GM23248 (cell line): ENCODE measurements around the gene SOD2. TPM values are rescaled to one million over a fixed set of nuclear protein-coding genes. Genes with fewer than 3 reads are reported as not detected.
"Not testable (repeated sequence)": the region's sequence is repeated elsewhere in the genome, so short reads cannot be mapped to it uniquely, and the experiment has no call there.

ENCODE experiments used
- DNase-seq: peaks from one replicate; pipeline ENCODE4 v3.0.0-alpha.2; 2015
- H2AFZ ChIP-seq: fragments of 200-600 bp; sonication (generic); 2 replicates; pipeline ENCODE4 v1.6.1; 2016; ENCODE audit warnings: antibody characterized with exemption
- H3F3A ChIP-seq: fragments of 200-600 bp; sonication (generic); 2 replicates; pipeline ENCODE4 v1.6.1; 2016; ENCODE audit warnings: mild to moderate bottlenecking, antibody characterized with exemption, mixed run types; ENCODE audit not compliant: insufficient read depth
- H3K27ac ChIP-seq: fragments of 200-600 bp; sonication (generic); 2 replicates; pipeline ENCODE4 v1.5.1; 2016; ENCODE audit warnings: mild to moderate bottlenecking
- H3K27me3 ChIP-seq: fragments of 200-600 bp; sonication (generic); replicated peaks from 2 replicates; pipeline ENCODE4 v1.6.1; 2016; ENCODE audit warnings: mild to moderate bottlenecking; ENCODE audit not compliant: insufficient read depth
- H3K36me3 ChIP-seq: fragments of 200-600 bp; sonication (generic); 2 replicates; pipeline ENCODE4 v1.6.1; 2016; ENCODE audit warnings: low read depth, mild to moderate bottlenecking
- H3K4me1 ChIP-seq: fragments of 200-600 bp; sonication (generic); 2 replicates; pipeline ENCODE4 v1.6.1; 2016; ENCODE audit warnings: mild to moderate bottlenecking; ENCODE audit not compliant: insufficient read depth
- H3K4me2 ChIP-seq: fragments of 200-600 bp; sonication (generic); one replicate; pipeline ENCODE4 v1.6.1; 2016; ENCODE audit warnings: mild to moderate bottlenecking; ENCODE audit not compliant: unreplicated experiment
- H3K4me3 ChIP-seq: fragments of 200-600 bp; sonication (generic); 2 replicates; pipeline ENCODE4 v1.5.1; 2016; ENCODE audit warnings: mild to moderate bottlenecking
- H3K79me2 ChIP-seq: fragments of 200-600 bp; sonication (generic); 2 replicates; pipeline ENCODE4 v1.6.1; 2016; ENCODE audit warnings: mild to moderate bottlenecking; ENCODE audit not compliant: insufficient read depth
- H3K9ac ChIP-seq: fragments of 200-600 bp; sonication (generic); 2 replicates; pipeline ENCODE4 v1.6.1; 2016; ENCODE audit warnings: mild to moderate bottlenecking
- H3K9me2 ChIP-seq: fragments of 200-600 bp; sonication (generic); 2 replicates; pipeline ENCODE4 v1.6.1; 2016; ENCODE audit warnings: mixed run types, mild to moderate bottlenecking, moderate library complexity; ENCODE audit not compliant: insufficient read depth
- H3K9me3 ChIP-seq: fragments of 200-600 bp; sonication (generic); one replicate; pipeline ENCODE4 v1.6.1; 2017; ENCODE audit warnings: low read depth
- H4K20me1 ChIP-seq: fragments of 200-600 bp; sonication (generic); 2 replicates; pipeline ENCODE4 v1.6.0; 2016; ENCODE audit not compliant: insufficient read depth
- EZH2 ChIP-seq: fragments of 200-600 bp; sonication (generic); IDR thresholded peaks from 2 replicates; pipeline ENCODE4 v1.6.1; 2018; ENCODE audit warnings: antibody characterized with exemption, mild to moderate bottlenecking; ENCODE audit not compliant: insufficient read depth, poor library complexity, severe bottlenecking
- EZH2phosphoT487 ChIP-seq: fragments of 200-600 bp; sonication (generic); IDR thresholded peaks from 2 replicates; pipeline ENCODE4 v1.6.1; 2018; ENCODE audit warnings: antibody characterized with exemption, moderate library complexity, mild to moderate bottlenecking, low read depth; ENCODE audit not compliant: insufficient read depth
- WGBS, 2 experiments: methylation state at CpG; one replicate each; pipeline ENCODE4 v1.1.6; 2015 to 2017; ENCODE audit warnings: low lambda C conversion rate in 2 of 2, low coverage in 1 of 2; ENCODE audit errors: missing lambda C conversion rate in 2 of 2; 5-methylcytosine and 5-hydroxymethylcytosine counted together
- in situ Hi-C: fragments of 300-500 bp; cut with MboI; formaldehyde crosslinking; loops from 2 replicates; pipeline ENCODE4 v1.15.0; 2020
- polyA plus RNA-seq: library from polyadenylated mRNA; unstranded; fragments of >200 nt; fragmentation: Nextera tagmentation; extraction: Ambion mirVana; gene quantifications from 2 replicates; pipeline ENCODE4 v1.2.1, GENCODE V29; 2016
- total RNA-seq: library from RNA; depleted of rRNA; stranded (reverse); fragments of >200 nt; shearing (Covaris generic); gene quantifications from 2 replicates; pipeline ENCODE4 v1.2.3, GENCODE V29; 2014

Gene SOD2
- total and polyA plus RNA-seq, 2 experiments from 2014 or later: 53.1 to 62.6 TPM

- H3K27ac ChIP-seq: no peak overlapping the region
- H3K9me2 ChIP-seq: no peaks in the 10 kb centered on the region
- WGBS, 2 experiments: 98 to 100% methylated on average over 5 of the region's 5 CpGs
- no peaks in the 10 kb centered on the region for H3K36me3 ChIP-seq
- no peaks in the 10 kb centered on the region for H3K9me3 ChIP-seq
- no peak overlapping the region for H3K4me3 ChIP-seq
- no peak overlapping the region for H3K9ac ChIP-seq
- in situ Hi-C loops: no loop called here
- peaks cover 56% of the 10 kb centered on the region for H3K79me2 ChIP-seq
- no peak overlapping the region for H2AFZ ChIP-seq
- no peaks in the 10 kb centered on the region for H4K20me1 ChIP-seq
- H3K4me2 ChIP-seq: no peak overlapping the region
- TF ChIP-seq EZH2phosphoT487: no peak
- TF ChIP-seq EZH2: no peak
- H3K27me3 ChIP-seq: no peaks in the 10 kb centered on the region
- peaks cover 25% of the 10 kb centered on the region for H3K4me1 ChIP-seq
- H3F3A ChIP-seq: peaks cover 31% of the 10 kb centered on the region
- no peak for DNase-seq
Measured at GRCh38 chr6:159714404-159714803, 21.4 kb upstream of the SOD2 start.

DNA sequence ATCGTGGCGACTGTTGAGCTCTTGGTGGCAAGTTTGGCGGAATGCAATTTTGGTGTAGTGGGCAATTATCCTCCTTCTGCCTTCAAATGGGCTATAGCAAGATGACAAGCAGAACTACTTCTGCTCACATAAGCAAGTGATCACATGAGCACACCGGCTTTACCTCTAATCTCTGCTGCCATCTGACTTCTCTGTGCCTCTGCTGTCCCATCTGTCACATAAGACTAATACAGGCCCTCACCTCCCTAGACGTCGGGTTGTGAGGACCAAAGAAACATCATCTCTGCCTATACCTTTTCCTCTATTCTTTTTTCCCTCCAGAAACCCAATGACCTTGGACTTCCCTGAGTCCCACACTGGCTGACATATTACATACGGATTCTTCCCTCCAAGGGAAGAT, 20.9 kb upstream of the SOD2 start:
- in situ Hi-C loops: no loop called here
- peaks cover 51% of the 10 kb centered on the region for H3K79me2 ChIP-seq
- peaks cover 31% of the 10 kb centered on the region for H3F3A ChIP-seq

GRCh38 chr6:159712389-159712788, 19.3 kb upstream of the SOD2 start:
- peaks cover 19% of the 10 kb centered on the region for H3K4me1 ChIP-seq
- peaks cover 44% of the 10 kb centered on the region for H3K79me2 ChIP-seq
- H3K27me3 ChIP-seq, H3K9me2 ChIP-seq, H3K36me3 ChIP-seq, H3K4me2 ChIP-seq, H3K9me3 ChIP-seq, H4K20me1 ChIP-seq, in situ Hi-C loops, DNase-seq, H2AFZ ChIP-seq, H3K4me3 ChIP-seq, H3K27ac ChIP-seq, H3K9ac ChIP-seq: not testable (repeated sequence)
- peaks cover 20% of the 10 kb centered on the region for H3F3A ChIP-seq
- 97 to 98% methylated on average over 3 of the region's 3 CpGs for whole genome bisulfite sequencing, 2 experiments

More for the DNA sequence above, 20.9 kb upstream of the SOD2 start:
- Histone ChIP-seq H3K27ac (no peak overlapping the region), H3K9ac (no peak overlapping the region), H3K9me3 (no peaks in the 10 kb centered on the region), H3K36me3 (no peaks in the 10 kb centered on the region), H3K27me3 (no peaks in the 10 kb centered on the region), H3K4me1 (peaks cover 25% of the 10 kb centered on the region), H2AFZ (no peak overlapping the region), H4K20me1 (no peaks in the 10 kb centered on the region), H3K4me2 (no peak overlapping the region), H3K9me2 (no peaks in the 10 kb centered on the region), H3K4me3 (no peak overlapping the region)
- no peak for DNase-seq
- 97 to 99% methylated on average over 7 of the region's 7 CpGs for WGBS, 2 experiments
- TF ChIP-seq EZH2: no peak
- no peak for TF ChIP-seq EZH2phosphoT487

DNA sequence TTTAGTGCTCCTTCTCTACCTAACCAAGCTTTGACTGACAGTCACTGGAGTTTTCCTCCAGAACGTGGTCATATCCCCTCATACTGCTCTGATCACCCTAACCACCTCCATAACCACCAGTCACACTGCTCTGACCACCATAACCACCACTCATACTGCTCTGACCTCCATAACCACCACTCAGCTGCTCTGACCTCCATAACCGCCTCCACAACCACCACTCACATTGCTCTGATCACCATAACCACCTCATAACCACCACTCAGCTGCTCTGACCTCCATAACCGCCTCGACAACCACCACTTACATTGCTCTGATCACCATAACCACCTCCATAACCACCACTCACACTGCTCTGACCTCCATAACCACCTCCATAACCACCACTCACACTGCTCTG, 17.6 kb upstream of the SOD2 start:
- peaks cover 39% of the 10 kb centered on the region for H3K79me2 ChIP-seq
- H3K4me2 ChIP-seq, H3K9me2 ChIP-seq, H3K27ac ChIP-seq, in situ Hi-C loops, H3K4me3 ChIP-seq, H2AFZ ChIP-seq, H3K27me3 ChIP-seq, H3K36me3 ChIP-seq, H3K4me1 ChIP-seq, H3F3A ChIP-seq, H3K9ac ChIP-seq, H4K20me1 ChIP-seq, DNase-seq, H3K9me3 ChIP-seq: not testable (repeated sequence)
- WGBS, 2 experiments: 84 to 89% methylated on average over 4 of the region's 4 CpGs

DNA sequence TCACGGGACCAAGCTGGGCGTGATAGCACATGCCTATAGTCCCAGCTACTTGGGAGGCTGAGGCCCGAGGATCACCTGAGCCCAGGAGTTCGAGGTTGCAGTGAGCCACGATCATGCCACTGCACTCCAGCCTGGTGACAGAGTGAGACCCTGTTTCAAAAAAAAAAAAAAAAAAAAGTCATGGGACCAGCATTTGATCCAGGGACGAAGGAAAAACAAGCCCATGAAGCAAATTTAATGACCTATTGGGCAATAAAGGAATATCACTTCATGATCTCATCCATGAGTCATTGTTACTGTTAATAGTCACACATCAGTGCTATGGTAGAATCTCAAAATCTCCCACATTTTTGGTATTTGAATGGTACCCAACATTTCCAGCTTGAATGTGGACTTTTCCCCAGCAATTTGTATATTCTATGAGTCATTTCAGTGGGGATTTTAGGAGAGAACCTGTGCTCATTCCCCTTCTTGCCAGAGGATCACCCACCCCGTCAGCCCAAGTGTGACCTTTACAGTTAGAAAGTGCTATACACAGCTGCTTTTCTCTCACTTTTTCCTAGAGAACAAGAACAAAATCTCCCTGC, 8.5 kb upstream of the SOD2 start:
- peak overlapping the region; percentile 22 for H3K4me2 ChIP-seq
- H2AFZ ChIP-seq: no peak overlapping the region
- peaks cover 27% of the 10 kb centered on the region for H3F3A ChIP-seq
- H3K9me3 ChIP-seq: no peaks in the 10 kb centered on the region
- H3K4me3 ChIP-seq: no peak overlapping the region
- no peaks in the 10 kb centered on the region for H3K27me3 ChIP-seq
- peak overlapping the region; percentile 86 for H3K27ac ChIP-seq
- in situ Hi-C loops: no loop called here
- H3K9me2 ChIP-seq: no peaks in the 10 kb centered on the region
- H3K36me3 ChIP-seq: no peaks in the 10 kb centered on the region
- no peaks in the 10 kb centered on the region for H4K20me1 ChIP-seq
- peak; percentile 92 for DNase-seq
- H3K4me1 ChIP-seq: peaks cover 18% of the 10 kb centered on the region
- peak overlapping the region; percentile 46 for H3K9ac ChIP-seq
- TF ChIP-seq EZH2: no peak
- no peak for TF ChIP-seq EZH2phosphoT487
- WGBS, 2 experiments: 18 to 19% methylated on average over 7 of the region's 7 CpGs
- H3K79me2 ChIP-seq: peaks cover 27% of the 10 kb centered on the region
